ENCODE results near the gene CNTLN.
"Not testable (repeated sequence)": the region's sequence is repeated elsewhere in the genome, so short reads cannot be mapped to it uniquely, and the experiment has no call there.

- not testable (repeated sequence) for TF ChIP-seq CTCF (IDR thresholded peaks at IDR 0.05; ENCODE audit: control extremely low read depth in 1 of 3, insufficient read depth in 1 of 3, low read depth in 1 of 3, low read length in 3 of 3); EP300 (IDR thresholded peaks at IDR 0.05; ENCODE audit: borderline replicate concordance in 1 of 2, low read depth in 2 of 2, low read length in 2 of 2); EZH2 (IDR thresholded peaks at IDR 0.05; ENCODE audit: low read depth, low read length, severe bottlenecking); POLR2AphosphoS5 (IDR thresholded peaks at IDR 0.05; ENCODE audit: low read depth, low read length); YY1 (IDR thresholded peaks at IDR 0.05; ENCODE audit: low read depth, low read length); JUN (IDR thresholded peaks at IDR 0.05; ENCODE audit: low read depth, low read length); ATF3 (IDR thresholded peaks at IDR 0.05; ENCODE audit: insufficient read depth, low read depth, low read length)
Observed at GRCh38 chr9:17290673-17291072, 155.8 kb downstream of the CNTLN start.
